ENCODE measurements around the gene SOX15. TPM values are rescaled to one million over a fixed set of nuclear protein-coding genes. Genes with fewer than 3 reads are reported as not detected.

Gene SOX15
- total and polyA plus RNA-seq, 10 of the 15 experiments (the other 5 are each of a cell fraction or from before 2014, with no cell fraction given) = 0.06 to 0.53 (median 0.16) TPM; not detected in 2

DNA sequence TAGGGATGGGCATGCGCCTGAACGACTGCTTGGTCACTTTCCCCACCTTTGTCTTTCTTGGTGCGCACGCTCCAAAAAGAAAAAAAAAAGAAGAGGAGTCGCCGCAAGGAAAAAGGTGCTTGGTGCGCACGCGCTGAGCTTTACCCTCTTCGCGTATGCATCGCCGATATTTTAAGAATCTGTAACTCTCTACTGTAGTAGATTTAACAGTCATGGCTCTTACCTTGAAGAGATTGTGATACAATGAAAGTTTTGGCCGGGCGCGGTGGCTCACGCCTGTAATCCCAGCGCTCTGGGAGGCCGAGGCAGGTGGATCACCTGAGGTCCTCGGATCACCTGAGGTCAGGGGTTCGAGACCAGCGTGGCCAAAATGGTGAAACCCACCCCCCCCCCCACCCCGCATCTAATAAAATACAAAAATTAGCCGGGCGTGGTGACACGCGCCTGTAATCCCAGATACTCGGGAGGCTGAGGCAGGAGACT is 25.4 kb upstream of the SOX15 start:
- Histone ChIP-seq H3K36me3 (ENCODE audit: control insufficient read depth in 2 of 2, insufficient read depth in 2 of 2, low read length in 1 of 2) (peaks cover 0 to 1% of the 10 kb centered on the region in 2 experiments; a peak in 1 of 4 replicates), H3K79me2 (ENCODE audit: control insufficient read depth, insufficient read depth, low read length) (peaks cover 29% of the 10 kb centered on the region), H3K4me2 (ENCODE audit: control insufficient read depth, insufficient read depth) (peak overlapping the region; percentile 28), H3K27ac (ENCODE audit: control insufficient read depth, insufficient read depth) (peak overlapping the region; percentile 16), H3K9ac (ENCODE audit: control insufficient read depth, insufficient read depth, low read length) (peak overlapping the region; percentile 6; the same call in 1 of the 2 replicates), H3K4me1 (ENCODE audit: control insufficient read depth, insufficient read depth, low read length) (peaks cover 4% of the 10 kb centered on the region; the same call in 1 of the 2 replicates), H3K27me3 (replicated peaks in 1 of 2; ENCODE audit: control insufficient read depth in 2 of 2, insufficient read depth in 2 of 2, low read length in 1 of 2) (no peaks in the 10 kb centered on the region), H3K4me3 (peak overlapping the region; percentile 61; the same call in 1 of the 2 replicates), H4K20me1 (ENCODE audit: control insufficient read depth, insufficient read depth) (no peaks in the 10 kb centered on the region; the same call in 1 of the 2 replicates), H2AFZ (ENCODE audit: control insufficient read depth, low read depth, low read length) (peak overlapping the region; percentile 25), H3K9me3 (replicated peaks; ENCODE audit: control insufficient read depth, insufficient read depth, low read length) (no peaks in the 10 kb centered on the region)
- ChIA-PET POLR2A (interaction anchor here (0.6 to 3.6 kb wide), 13 partner anchors 12 to 279 kb away, joined by 3 to 35 read pairs (median 3); partner anchors contain the start of genes ACAP1, ATP1B2, CD68 and MPDU1), RAD21 (ENCODE audit: unreplicated experiment) (interaction anchor here (1.2 to 2.4 kb wide), 5 partner anchors 12 to 179 kb away, joined by 3 to 21 read pairs (median 9); partner anchors contain the start of genes CD68, MPDU1, SAT2 and TMEM102), CTCF (interaction anchor here (0.6 to 2.8 kb wide), 14 partner anchors 8 to 375 kb away, joined by 3 to 22 read pairs (median 4); partner anchors contain the start of genes SAT2, TP53 and WRAP53), SMC1A (ENCODE audit: uncharacterized antibody, unreplicated experiment) (interaction anchor here (1.0 kb wide), 1 partner anchor 12 kb away, joined by 5 read pairs; the partner anchor contains the start of gene SAT2)
- TF ChIP-seq CBX3 (IDR thresholded peaks at IDR 0.05; ENCODE audit: borderline replicate concordance, low read depth) (no peak), SUZ12 (IDR thresholded peaks at IDR 0.05; ENCODE audit: unreplicated experiment) (no peak), KAT2A (conservative IDR thresholded peaks at IDR 0.05; ENCODE audit: control insufficient read depth, low read depth, low read length) (no peak), NR2F1 (conservative IDR thresholded peaks at IDR 0.05) (no peak), SPI1 (IDR thresholded peaks at IDR 0.05; ENCODE audit: borderline replicate concordance, insufficient read depth, low read depth, low read length) (no peak), NRF1 (conservative IDR thresholded peaks at IDR 0.05; ENCODE audit: low read depth, low read length) (peak; percentile 79), SMARCA5 (IDR thresholded peaks at IDR 0.05) (0 out of 2 replicates have a peak, but pooled peaks have one; percentile 19), RB1 (IDR thresholded peaks at IDR 0.05; ENCODE audit: borderline replicate concordance) (peak; percentile 19; the same call in 1 of the 2 replicates), ZNF207 (IDR thresholded peaks at IDR 0.05; ENCODE audit: borderline replicate concordance) (peak; percentile 68), POLR2AphosphoS5 (IDR thresholded peaks at IDR 0.05; ENCODE audit: low read length) (peak; percentile 37; the same call in 1 of the 2 replicates), MAX (IDR thresholded peaks at IDR 0.05; ENCODE audit: low read depth, low read length) (no peak), RUNX3 (IDR thresholded peaks at IDR 0.05; ENCODE audit: low read length) (0 out of 2 replicates have a peak, but pooled peaks have one; percentile 4), ZNF384 (IDR thresholded peaks at IDR 0.05; ENCODE audit: borderline replicate concordance, low read depth, low read length) (peak; percentile 99), POU2F2 (IDR thresholded peaks at IDR 0.05; ENCODE audit: borderline replicate concordance, low read depth, low read length) (peak; percentile 56; the same call in 1 of the 3 replicates), YY1 (IDR thresholded peaks at IDR 0.05; ENCODE audit: low read depth, low read length) (peak; percentile 14; the same call in 1 of the 2 replicates), YBX1 (IDR thresholded peaks at IDR 0.05) (no peak)
- TF ChIP-seq, protein P1, sequence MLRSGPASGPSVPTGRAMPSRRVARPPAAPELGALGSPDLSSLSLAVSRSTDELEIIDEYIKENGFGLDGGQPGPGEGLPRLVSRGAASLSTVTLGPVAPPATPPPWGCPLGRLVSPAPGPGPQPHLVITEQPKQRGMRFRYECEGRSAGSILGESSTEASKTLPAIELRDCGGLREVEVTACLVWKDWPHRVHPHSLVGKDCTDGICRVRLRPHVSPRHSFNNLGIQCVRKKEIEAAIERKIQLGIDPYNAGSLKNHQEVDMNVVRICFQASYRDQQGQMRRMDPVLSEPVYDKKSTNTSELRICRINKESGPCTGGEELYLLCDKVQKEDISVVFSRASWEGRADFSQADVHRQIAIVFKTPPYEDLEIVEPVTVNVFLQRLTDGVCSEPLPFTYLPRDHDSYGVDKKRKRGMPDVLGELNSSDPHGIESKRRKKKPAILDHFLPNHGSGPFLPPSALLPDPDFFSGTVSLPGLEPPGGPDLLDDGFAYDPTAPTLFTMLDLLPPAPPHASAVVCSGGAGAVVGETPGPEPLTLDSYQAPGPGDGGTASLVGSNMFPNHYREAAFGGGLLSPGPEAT (IDR thresholded peaks at IDR 0.05; ENCODE audit: low read depth) = 0 out of 2 replicates have a peak, but pooled peaks have one; percentile 40
- ATAC-seq (no peak), FAIRE-seq (no peak), DNase-seq (ENCODE audit: low read depth, low spot score) (no peak)
- intact Hi-C loops (cut with micrococcal nuclease; ENCODE audit: unreplicated experiment) = loop anchor here (5.0 kb wide), 1 partner anchor 33 kb away; the partner anchor contains the start of gene MPDU1
- WGBS (ENCODE audit: insufficient coverage, insufficient replicate concordance, low lambda C conversion rate, missing lambda C conversion rate) = 5% methylated on average over 27 of the region's 28 CpGs
- in situ Hi-C loops (cut with MboI) = no loop called here
- BruUV-seq (replicated peaks) = no TSS peak
